Measurements from ENCODE around the gene NAE1.
"Not testable (repeated sequence)": the region's sequence is repeated elsewhere in the genome, so short reads cannot be mapped to it uniquely, and the experiment has no call there.

Gene NAE1

DNA sequence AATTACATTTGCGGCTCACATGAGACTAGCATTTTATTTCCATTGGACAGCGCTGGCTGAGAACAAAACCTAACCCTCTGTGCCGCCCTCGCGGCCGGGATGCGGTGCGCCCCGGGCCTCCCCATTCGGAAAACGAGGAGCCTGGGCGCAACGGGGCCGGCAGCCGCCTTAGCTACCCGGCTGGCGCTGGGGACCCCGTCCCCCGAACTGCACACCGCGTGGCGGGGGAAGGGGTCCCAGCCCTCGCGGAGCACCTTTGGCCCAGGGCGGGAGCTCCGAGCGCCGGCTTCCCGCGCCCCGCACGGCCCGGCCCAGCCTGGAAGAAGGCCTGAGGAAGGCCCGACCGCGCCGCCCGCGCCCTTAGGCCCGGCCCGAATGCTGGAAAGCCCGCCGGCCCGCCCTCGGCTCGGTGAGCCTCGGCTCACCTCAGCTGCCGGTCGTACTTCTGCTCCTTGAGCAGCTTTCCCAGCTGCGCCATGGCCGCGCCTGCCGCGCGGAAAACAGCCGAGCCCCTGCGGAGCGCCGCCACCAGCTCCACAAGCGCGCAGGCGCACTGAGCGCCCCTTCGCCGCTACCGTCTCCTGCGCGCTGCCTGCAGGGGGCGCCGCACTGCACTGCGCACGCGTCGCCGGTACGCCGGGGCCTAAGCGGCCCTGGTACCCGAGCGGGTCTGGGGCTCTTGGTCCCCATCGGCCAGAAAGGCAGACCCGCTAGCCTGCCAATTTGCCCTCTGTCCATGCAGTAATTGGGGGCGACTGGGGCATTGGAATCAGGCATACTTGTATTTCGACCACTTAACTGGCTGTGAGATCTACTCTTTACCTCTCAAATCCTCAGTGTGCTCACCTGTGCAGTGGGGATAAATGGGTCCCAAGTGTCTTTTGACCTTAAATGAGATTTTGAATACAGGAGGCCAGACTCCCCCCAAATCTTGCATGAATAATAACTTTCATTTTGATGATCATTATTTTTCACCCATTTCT lies at the start of gene NAE1:
TSS of gene NAE1 (minus strand) at position 555 of the 983 bp plus-strand sequence. CDS start at position 478, 77 bp downstream.
- peak; percentile 99 for DNase-seq

DNA sequence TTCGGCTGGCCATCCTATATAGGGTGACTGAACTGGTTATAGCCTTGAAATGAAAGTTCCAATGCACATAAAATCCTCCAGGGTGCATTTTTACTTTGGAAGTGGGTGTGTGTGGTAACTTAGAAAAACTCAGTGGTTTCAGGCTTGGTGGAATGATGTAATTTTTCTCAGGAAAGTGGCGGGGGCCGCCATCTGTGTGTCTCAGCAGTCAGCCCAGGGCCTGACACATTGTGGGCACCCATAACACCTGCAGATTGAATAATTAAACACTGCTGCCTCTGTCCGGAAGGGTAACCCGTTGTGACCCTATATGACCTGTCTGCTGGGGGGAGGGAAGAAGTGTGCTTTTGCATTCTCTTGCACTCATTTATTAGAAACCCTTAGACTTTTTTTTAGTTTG lies 47.3 kb upstream of the NAE1 start:
- DNase-seq: no peak

DNA sequence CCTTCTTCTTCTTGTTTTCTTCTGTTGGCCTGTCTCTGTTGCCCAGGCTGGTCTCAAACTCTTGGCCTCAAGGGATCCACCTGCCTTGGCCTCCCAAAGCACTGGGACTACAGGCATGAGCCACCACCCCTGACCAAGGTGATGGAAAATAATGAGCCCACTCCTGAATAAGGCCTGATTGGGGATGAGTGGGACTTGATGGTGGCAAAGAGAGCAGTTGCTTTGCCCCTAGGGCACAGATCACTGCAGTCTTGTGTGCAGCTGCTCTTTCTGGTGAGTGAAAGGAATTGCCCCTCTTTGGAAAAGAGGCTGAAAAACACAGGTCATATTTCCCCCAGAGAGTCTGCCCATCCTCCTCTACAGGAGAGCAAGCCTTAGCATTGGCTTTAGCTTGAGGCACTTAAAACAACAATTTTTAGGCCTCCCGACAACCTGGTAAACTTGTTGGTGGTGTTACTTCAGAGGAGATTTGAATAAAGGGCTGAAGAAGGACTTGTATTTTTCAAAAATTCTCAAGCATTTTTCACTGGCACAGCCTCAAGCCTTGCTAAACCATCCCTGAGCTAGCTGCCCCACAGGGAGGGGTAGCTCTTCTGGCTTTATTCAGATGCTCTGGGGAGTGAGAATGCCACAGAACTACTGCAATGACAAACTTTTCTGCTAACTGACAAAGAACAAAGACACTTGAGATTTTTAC lies 43.5 kb upstream of the NAE1 start:
- no peak for DNase-seq

DNA sequence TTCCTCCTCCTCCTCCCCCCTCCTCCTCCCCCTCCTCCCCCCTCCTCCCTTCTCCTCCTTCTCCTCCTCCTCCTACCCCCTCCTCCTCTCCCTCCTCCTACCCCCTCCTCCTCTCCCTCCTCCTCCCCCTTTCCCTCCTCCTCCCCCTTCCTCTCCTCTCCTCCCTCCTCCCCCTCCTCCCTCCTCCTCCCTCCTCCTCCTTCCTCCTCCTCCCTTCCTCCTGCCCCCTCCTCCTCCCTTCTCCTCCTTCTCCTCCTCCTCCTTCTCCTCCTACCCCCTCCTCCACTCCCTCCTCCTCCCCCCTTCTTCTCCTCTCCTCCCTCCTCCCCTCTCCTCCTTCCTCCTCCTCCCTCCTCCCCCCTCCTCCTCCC lies 42.9 kb upstream of the NAE1 start:
- DNase-seq: no peak

DNA sequence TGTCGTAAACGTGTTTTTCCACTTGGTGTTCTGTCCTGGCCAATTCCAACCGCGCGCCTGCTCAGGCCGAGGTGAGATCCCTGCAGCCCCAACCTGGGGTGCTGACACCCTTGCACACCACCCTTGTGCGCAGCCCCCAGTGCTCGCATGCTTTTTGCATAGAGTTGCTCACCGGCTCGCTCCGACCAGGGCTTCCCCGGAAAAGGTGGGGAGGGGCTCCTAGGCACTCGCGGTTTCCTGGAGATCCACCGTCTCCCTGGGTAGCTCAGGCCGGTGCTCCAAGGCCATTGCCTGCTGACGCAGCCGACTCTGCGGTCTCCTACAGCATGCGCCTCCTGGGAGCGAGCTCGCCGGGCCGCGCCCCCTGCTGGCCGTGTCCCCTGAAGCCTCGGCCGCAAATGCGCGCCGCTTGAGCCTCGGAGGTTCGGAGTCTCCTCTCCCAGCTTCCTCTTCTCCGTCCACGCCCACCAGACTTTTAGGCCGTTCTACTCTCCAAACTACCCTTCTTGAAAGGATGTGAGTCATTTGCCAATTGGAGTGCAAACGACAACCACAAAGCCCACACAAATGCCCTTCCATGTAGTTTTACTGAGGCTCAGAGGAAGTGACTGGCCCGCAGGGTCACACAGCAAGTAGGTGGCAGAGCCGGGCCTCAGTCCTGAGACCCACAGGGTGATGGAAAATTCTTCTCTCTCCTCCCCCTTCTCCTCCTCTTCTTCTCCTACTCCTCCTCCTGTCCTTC lies 42.3 kb upstream of the NAE1 start:
- DNase-seq: peak; percentile 90

DNA sequence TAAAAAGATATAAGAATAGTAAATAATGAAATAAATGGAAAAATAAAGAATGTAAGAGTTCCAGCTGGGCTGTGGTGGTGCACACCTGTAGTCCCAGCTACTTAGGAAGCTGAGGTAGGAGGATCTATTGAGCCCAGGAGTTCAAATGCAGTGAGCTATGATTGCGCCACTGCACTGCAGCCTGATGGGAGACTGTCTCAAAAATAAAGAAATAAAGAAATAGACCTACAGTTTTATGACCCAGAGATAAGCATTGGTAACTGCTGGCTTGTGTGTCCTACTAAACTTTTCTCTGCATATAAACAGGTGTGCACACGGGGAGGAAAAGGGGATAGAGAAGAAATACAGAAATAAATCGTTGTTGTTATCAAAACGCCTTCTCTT lies 41.8 kb upstream of the NAE1 start:
- no peak for DNase-seq

DNA sequence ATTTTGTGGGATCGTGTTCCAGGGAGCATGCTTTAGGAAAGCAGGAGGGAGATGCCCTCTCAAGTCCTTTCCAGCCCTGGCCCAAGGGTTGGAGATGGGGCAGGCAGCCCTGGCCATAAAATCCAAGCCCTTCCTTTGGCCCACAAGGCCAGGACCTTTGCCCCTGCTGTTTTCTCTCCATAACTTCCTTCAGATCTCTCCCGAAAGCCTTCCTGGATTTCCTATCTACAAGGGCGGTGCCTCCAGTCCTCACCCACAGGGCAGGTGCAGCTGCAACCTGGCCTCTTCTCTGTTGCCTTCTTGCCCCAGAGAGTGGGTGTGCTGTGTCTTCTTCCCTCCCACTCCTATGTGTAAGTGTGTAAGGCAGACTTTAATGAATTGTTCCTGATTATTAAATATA lies 41.1 kb upstream of the NAE1 start:
- no peak for DNase-seq

DNA sequence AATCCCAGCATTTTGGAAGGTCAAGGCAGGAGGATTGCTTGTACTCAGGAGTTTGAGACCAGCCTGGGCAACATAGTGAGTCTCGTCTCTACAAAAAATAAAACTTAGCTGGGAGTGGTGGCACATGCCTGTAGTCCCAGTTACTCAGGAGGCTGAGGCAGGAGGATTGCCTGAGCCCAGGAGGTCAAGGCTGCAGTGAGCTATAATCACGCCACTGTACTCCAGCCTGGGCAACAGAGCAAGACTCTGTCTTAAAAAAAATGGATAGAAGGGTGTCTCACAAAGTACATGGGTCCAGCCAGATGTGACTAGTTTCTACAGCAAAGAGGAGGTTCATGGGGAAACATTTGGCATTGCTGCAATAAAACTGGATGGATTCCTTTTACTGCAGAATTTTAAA lies 40.6 kb upstream of the NAE1 start:
- not testable (repeated sequence) for DNase-seq

DNA sequence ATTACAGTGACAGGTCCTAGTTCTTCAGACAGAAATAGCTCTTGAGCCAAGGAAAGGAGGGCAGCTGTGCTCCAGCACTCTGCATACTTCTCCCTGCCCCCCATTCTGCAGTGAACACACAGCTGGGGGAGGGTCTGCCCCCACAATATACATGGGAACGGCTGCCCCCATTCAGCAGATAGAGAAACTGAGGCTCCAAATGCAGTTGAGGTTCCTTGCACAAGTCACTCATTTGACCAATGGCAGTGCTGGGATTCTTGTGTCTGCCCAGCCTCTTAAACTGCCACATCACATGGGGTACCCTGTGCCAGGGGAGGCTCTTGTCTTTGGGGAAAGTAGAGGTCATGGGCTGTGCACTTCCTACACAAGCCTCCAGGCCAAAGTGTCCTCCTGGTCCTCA lies 38.6 kb upstream of the NAE1 start:
- no peak for DNase-seq

DNA sequence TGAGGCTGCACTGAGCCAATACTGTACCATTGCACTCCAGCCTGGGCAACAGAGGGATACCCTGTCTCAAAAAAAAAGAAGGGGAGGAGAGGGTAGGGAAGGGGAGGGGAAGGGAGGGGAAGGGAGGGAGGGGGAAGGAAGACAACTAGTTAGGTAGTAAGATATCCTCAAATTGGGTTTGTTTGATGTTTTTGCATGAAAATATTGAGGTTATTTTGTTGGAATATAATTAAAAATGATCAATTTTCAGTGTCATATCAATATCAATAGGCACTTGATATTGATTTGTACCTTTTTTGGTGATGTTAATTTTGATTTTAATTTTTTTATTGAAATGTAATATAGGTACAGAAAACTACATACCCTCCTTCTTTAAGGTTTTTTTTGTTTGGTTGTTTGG lies 32.9 kb upstream of the NAE1 start:
- DNase-seq: no peak

DNA sequence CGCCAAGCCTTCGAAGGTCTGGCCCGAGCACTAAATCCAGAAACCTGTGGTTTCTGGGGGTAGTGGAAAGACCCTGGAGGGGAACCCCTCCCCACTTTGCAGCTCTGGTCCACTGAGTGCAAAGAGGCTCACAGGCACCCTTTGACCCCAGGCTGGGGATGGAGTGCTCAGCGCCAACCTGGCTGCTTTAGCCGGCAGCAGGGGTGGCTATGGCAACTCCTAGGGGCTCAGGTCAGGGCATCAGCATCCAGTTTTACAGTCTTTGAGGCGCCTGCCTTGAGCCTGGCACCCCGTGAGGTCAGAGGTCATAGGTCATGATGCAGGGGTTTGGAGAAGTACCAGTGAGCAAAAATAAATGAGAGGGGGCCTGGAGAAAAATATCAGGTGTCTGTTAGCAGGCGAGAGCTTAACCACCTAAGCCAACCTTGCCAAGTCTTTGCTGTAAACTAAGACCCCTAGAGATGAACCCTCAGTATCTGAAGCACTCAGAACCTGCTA lies 31.3 kb upstream of the NAE1 start:
- DNase-seq: no peak

GRCh38 chr16:66859397-66860068 lies 28.8 kb upstream of the NAE1 start:
- no peak for DNase-seq

GRCh38 chr16:66858740-66859396 lies 28.1 kb upstream of the NAE1 start:
- DNase-seq: no peak

- no peak for DNase-seq
Observed at GRCh38 chr16:66857437-66857836, 26.7 kb upstream of the NAE1 start.

GRCh38 chr16:66856801-66857200 lies 26.0 kb upstream of the NAE1 start:
- no peak for DNase-seq

- no peak for DNase-seq
Observed at GRCh38 chr16:66856184-66856730, 25.5 kb upstream of the NAE1 start.

- DNase-seq: no peak
Observed at GRCh38 chr16:66853261-66854139, 22.7 kb upstream of the NAE1 start.

DNA sequence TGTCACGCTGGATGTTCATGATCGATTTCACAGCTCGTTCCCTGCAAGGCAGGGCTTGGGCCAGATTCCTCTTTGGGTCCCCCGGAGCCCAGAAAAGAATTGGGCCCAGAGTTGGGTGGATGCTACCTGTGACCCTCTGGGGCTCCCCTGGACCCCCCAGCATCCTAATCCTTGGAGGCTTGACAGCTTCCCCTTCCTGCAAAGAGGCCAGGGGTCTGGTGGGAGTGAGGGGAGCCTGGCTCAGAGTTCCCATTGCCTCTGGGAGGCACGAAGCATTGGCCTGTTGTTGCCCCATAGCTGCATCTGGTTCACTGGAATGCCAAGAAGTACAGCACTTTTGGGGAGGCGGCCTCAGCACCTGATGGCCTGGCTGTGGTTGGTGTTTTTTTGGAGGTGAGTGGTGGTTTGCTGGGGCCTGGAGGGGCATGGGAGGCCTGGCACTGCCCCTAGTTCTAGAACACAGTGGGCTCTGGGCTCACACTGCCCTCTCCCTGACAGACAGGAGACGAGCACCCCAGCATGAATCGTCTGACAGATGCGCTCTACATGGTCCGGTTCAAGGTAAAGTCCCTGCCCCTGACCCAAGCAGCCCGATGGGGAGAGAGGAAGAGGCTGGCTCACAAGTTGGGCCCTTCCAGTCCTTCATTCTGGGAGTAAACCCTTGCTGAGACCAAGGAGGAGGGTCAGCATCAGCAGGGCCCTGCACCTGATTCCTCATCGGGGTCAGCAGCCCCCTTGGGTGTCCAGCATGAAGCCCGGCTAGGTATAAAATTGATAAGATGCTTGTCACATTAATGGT lies 20.6 kb upstream of the NAE1 start:
- DNase-seq: no peak

DNA sequence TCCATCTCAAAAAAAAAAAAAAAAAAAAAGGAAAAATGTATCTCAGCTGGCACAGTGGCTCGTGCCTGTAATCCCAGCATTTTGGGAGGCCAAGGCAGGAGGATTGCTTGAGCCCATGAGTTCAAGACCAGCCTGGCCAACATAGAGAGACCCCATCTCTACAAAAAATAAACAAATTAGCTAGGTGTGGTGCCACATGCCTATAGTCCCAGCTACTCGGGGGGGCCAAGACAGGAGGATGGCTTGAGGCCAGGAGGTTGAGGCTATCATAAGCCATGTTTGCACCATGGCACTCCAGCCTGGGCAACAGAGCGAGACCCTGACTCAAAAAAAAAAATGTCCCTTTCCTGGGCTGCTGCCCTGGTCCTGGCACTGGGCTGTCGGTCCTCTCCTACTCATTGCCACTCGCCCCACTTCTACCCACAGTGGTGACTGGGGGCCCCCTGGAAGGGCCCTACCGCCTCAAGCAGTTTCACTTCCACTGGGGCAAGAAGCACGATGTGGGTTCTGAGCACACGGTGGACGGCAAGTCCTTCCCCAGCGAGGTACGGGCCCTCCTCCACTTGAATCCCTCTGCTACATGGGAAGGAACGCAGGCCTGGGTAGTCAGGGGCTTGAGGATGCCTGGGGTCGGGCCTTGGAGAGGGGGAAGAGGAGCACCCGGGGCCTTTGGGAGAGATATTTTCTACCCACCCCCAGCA lies 19.5 kb upstream of the NAE1 start:
- no peak for DNase-seq
